Stimulated activated CD4-positive, alpha-beta T cell treated with anti-CD3 and anti-CD28 coated beads, Interleukin-1b, Interleukin-23, amount 100 ng/mL, for 4 hours (primary cell): ENCODE measurements around the gene ACOX1.

Source experiments
- DNase-seq, 2 donors: peaks; one replicate each; pipeline ENCODE4 v3.0.0-alpha.2; 2020; ENCODE audit warnings: low read depth in 2 of 2

ACOX1 gene

DNA sequence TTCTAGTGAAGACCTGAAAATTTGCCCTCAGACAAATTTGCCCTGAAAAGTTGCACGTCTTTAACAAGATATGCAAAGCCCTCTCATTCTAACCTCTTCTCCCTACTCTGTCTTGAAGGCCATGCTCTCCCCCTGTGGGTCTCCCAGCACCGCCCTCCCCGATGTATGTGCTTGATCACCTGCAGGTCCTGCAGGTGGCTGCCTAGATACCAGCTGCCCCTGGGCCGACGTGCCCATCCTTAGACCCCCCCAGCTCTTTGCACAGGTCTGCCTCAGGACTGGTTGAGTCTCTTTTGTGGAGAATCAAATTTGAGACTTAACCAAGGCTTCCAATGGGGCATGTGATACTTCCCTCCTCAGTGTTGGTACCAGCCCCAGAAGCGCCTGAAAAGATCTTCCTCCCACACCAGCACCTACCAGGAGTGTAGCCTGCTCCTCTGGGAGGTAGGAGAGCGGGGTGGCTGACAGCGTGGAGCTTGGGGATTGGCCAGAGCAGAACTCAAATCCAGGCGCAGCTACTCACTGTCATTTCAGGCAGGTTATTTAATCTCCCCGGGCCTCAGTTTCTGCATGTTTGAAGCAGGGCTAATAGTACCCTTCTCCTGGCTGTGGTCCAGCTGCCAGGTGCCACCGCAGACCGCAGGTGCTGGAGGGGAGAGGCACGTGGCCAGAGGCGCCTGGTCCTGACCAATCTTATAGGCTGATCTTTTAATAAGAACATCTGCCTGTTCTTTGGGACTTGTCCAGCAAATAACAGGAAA is 69.7 kb downstream of the ACOX1 start:
- DNase-seq, result no peak

DNA sequence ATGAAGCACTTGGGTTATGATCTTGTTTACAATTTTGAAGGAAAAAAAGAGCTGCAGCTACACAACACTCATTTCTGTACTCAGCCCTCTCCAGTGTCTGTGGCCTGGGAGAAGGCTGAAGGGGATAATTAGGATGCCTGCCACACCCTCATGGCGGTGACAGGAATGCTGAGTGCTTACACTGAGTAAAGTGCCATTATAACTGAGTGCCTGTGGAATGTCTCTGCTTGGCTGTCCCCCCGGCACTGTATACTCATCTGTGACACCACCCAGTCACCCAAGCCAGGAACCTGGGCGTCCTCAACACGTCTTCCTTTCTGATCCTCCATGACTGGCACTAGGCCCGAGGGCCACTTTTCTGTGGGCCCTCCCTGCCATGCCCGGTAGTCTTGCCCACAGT is 70.8 kb downstream of the ACOX1 start:
- no peak for DNase-seq

DNA sequence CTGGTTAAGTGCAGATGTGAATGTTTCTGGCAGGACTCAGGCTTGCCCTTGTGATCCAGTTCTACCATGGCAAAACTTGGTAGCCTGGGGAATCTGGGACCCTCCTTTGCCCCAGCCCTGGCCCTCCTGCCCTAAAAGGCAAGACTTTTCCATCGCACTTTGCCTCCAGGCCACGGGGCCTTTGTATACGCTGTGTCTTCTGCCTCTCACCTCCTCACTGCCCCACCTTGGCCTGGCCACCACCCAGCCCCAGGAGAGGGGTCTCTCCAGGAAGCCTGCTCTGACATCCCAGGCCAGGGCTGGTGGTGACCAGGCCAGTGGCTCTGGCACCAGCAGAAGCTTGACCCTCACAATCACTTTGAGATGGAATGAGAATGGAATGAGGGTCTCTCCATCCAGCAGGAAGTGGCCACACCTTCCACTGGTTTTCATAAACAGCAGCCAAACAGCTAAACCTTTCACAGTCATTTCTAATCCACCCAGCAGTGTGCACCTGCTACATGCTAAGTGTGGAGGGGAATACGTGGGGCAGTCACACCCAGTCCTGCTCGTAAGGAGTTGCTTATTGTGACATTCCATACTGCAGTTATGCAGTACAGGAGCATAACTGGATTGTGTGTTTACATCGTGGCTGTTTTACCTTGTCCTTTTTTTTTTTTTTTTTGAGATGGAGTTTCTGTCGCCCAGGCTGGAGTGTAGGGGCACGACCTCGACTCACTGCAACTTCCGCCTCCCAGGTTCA is 72.7 kb downstream of the ACOX1 start:
- DNase-seq, result no peak

DNA sequence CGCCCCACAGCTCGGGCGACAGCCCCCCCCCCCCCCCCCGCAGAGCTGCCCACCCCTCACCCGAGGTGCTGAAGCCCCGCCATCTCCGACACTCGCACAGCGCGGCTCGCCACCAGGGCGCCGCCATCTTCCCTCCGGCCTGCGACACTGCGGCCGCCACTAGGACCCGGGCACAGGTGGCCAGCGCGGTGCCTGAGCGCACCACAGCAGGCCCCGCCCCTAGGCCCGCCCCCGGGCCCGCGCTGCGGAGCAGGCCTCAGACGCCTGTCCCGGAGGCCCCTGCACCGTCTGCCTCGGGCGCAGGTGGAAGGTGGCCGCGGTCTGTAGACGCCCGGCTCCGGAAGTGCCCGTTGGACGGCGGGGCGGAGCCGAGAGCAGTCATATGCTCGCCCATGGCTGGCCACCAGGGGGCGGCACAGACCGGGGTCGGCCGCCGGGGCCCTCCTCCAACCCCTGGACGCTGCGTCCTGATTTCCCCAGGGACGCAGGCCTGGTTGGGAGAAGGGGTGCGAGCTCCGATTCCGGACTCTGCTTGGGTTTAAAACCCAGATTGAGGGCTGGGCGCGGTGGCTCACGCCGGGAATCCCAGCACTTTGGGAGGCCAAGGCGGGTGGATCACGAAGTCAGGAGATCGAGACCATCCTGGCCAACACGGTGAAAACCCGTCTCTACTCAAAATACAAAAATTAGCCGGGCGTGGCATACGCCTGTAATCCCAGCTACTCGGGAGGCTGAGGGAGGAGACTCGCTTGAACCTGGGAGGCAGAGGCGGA is 74.0 kb downstream of the ACOX1 start, which contains the start of gene MRPL38:
MRPL38 (minus strand) TSS at position 136 of the 773 bp plus-strand sequence; CDS start at position 127, 9 bp downstream.
- DNase-seq, result peak; percentile 87 to 92

DNA sequence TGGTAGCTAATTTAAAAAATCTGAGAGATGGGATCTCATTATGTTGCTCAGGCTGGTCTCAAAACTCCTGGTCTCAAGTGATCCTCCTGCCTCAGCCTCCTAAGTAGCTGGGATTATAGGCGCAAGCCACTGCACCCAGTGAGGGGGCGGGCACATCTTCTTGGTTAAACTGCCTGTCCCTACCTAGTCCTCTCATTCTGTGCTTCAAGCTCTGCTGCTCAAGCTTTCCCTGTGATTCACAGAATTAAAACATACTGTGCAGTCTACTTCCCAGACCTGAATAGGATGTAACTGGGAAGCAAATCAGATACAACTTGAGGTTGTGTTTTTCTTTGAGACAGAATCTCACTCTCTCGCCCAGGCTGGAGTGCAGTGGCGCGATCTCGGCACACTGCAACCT is 76.6 kb downstream of the ACOX1 start:
- no peak for DNase-seq

DNA sequence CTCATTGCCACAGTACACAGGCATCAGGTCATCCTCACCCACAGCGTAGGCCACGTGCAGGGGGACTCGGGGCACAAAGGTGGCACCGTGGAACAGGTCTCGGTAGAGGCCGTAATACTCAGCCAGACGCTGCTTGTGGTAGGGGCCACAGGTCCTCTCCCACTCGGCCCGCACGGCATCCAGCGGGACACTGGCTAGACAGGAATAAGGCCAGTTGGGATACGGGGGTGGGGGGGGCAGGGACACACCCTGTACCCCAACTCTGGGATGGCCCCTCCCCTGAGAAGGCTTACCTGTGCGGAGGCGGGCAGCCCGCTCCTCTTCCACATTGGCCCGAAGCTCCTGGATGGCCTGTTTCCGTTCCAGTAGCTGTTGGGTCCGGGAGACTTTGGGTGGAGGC is 77.2 kb downstream of the ACOX1 start:
- DNase-seq, result no peak

DNA sequence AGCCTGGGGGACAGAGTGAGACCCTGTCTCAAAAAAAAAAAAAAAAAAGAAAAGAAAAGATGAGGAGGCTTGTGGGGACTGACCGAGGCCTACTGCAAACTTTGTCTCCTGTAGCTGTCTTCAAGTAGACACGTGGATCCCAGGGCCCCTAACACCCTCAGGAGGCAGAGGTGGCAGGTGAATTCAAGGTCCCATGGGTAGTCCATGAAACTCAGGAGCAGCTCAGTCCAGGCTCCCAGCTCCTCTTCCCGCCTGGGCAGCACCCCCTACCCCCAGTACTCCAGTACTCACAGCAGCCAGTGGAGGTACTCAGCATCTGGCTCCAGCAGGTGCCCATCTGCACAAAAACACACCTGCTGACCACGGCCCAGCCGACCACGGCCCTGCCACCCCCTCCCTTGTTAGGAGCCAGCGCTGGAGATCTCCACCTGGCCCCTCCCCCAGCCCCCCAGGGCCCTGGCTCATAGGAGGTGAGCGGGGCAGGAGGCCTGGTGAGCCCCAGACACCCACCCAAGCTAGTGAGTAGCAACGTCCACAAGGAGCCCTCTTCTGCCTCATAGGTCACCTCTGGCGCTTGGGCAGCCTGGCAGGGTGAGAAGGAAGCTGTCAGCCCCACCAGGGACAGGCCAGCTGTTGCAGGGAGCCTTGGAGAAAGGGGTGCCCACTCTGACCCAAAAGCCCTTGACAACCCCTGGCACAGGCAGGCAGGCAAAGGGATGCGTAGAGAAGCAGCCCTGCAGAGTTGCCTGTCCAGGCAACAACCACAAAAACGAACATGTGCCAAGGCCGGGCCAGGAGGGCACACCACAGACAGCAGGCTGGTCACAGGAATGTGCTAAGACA is 78.1 kb downstream of the ACOX1 start:
- no peak for DNase-seq

DNA sequence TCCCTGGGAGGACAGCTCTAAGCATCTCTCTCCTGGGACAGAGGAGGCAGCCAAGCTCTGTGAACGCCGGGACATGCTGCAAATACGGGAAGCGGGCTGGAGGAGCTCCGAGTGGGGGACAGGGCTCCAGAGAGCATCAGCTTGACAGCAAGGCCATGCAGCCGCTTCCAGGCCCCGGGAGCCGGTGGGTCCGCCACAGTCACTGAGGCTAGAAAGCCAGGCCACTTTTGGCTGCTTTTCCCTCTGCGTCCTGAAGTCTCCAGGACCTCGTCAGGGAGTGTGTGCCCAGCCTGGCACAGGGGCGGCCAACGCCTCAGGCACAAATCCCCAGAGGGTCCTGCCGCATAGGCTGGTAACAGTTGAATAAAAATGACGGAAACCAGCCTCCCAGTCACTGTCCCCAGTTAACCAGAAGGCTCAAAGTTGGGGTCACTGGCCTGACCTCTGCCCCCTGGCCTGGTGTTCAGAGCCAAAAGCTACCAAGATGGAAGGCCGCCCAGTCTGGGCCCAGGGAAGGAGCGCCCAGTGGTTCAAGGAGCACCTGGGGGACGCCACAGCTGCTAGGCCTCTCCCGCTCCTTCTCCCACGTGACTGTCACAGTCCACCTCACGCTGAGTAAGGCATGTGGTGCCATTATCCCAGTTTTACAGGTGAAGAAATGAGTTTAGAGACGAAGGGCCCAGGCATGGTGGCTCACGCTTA is 79.0 kb downstream of the ACOX1 start:
- DNase-seq, result no peak

DNA sequence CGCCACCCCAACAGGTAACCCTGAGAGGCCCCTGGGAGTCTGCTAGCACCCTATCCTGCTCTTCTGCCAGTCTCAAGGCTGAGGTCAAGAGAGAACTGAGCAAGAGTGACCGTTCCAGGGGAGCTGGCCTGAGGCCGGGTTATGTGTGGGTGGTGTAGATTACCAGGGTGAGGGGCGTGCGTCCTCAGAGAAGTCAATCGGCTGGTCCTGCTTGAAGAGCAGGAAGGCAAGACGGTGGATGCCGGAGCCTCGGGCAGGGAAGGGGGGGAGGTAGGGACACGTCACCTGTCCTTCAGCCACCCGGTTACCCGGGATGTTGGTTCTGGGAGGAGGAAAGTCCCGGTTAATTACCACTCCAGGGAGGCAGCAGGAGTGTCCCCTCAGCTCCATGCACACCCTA is 79.6 kb downstream of the ACOX1 start:
- no peak for DNase-seq

DNA sequence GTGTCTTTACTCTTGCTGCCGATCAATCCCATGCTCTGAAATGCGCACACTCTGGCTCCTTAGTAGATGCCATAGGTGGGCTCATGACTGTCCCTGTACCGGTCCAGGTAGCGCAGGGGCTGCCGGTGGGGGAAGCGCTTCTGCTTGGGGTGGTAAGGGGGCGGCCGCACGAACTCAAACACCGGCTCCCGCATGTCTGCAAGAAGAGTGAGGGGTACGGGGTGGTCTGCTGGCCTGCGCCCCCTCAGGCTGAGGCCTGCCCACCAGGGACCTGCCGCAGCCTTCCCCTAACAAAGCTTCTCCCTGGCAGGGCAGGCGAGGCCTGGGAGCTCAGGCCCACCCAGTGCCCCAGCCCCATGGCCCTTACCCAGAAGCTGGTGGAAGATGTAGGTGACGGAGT is 80.2 kb downstream of the ACOX1 start:
- DNase-seq, result no peak

DNA sequence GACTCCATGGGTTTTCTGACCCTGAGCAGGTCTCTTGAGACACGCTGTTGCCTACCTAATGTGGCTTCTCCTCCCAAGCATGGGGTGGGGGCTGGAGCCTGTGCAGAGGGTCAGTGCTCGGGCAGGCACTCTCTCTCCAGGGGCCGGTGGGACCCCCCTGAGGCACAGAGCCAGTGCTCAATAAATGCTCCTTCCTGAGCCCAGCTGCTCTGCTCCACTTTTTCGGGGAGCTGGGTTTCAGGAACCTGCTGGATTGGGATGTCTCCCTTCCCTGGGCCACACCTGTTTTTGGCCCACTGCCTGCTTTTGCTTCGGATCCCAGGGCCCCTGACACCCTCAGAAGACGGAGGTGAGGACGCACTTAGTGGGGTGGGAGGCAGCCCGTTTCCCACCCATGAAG is 80.9 kb downstream of the ACOX1 start:
- DNase-seq, result no peak

DNA sequence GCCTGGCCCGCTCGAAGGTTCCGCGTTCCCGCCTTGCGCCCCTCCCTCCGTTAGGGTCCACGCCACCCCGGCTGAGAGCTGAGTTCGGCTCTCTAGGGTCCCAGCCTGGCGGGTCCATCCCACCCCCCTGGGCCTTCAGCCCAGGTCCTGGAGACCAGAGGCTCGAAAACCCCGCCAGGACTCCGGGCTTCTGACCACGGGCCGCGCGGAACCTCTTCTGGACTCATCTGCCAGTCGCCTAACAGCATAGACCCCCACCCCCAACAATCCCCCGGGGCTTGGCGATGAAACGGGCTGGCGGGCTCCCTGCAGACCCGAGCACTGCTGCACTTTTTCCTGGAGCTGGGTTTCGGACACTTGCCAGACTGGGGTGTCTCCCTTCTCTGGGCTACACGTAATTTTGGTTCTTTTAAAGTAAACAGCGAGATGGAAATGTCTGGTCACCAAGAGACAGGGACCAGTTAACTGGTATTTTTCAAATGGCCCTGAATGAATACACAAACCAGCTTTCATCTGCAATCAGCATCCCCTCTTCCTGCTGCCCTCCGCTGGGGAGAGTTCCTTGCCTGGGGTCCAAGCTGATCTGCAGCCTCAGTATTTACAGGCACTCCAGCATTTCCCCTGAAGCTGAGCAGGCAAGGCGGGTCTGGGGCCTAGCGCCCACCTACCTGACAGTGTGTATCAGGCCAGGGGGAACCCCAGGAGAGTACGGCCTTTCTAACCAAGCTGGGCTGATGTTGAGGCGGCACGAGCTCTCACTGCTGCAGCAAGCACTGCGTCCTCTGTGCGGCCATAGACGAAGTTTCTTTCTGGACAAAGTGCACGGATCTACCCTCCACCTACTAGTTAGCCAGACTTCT is 81.6 kb downstream of the ACOX1 start:
- no peak for DNase-seq

DNA sequence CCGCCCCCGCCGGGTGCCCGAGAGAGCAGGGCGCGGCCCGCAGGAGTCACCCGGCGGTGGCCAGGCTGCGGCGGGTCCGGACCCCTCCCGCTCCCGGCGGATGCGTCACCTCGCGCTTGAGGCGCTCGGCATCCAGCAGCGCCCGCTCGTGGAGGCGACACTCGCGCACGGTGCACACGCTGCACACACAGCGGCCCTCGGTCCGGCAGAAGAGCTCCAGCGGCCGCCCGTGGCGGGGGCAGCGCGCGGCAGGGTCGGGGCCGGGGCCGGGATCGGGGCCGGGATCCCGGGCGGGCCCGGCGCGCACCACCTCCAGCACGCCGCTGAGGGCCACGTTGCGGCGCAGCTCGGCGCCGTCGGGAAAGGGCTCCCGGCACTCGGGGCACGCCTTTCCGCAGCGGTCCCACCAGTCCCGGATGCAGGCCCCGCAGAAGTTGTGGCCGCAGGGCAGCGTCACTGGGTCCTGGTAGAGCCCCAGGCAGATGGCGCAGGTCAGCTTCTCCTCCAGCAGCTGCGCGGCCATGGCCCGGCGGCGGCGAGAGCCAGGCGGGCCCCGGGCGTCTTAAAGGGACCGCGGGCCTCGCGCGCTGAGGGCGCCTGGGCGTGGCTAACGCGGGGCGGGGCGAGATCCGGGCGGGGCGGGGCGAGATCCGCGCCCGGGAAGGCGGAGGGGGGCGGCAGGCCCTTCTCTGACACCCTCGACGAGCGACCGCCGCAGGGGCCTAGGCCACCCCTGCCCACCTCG is 82.4 kb downstream of the ACOX1 start, which contains the start of gene TRIM65:
TRIM65 (minus strand) TSS at position 537 of the 745 bp plus-strand sequence; CDS start at position 523, 14 bp downstream.
- peak; percentile 69 to 80 for DNase-seq

DNA sequence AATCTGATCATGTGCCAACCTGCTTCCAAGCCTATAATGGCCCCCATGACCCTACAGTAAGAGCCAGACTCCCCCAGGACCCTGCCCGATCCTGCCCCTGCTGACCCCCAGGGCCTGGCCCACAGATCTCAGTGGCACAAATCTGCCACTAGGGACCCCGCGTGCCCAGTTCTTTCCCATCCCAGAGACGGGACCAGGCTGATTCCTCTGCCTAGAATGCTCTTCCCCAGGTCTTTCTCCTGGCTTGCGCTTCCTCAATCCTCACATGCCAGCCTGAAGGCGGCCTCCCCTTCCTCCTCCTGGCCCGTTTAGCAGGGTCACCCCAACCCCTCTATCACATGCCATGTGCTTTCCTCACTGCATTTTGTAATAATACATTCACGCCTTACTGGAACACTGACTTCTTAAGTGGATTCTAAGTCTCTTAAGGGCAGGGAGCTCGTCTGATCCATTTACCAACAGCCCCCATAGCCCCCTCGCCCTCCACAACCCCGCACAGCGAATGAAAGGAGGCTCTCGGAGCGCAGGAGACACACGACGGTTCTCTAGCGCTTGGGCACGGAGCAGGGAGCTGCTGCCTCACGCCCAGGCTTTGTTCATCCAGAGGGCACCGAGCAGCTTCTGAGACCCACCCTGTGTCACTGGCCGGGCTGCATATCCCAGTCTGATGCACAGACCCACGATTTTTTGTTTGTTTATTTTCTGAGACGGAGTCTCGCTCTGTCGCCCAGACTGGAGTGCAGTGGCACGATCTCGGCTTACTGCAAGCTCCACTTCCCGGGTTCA is 83.4 kb downstream of the ACOX1 start:
- no peak for DNase-seq

DNA sequence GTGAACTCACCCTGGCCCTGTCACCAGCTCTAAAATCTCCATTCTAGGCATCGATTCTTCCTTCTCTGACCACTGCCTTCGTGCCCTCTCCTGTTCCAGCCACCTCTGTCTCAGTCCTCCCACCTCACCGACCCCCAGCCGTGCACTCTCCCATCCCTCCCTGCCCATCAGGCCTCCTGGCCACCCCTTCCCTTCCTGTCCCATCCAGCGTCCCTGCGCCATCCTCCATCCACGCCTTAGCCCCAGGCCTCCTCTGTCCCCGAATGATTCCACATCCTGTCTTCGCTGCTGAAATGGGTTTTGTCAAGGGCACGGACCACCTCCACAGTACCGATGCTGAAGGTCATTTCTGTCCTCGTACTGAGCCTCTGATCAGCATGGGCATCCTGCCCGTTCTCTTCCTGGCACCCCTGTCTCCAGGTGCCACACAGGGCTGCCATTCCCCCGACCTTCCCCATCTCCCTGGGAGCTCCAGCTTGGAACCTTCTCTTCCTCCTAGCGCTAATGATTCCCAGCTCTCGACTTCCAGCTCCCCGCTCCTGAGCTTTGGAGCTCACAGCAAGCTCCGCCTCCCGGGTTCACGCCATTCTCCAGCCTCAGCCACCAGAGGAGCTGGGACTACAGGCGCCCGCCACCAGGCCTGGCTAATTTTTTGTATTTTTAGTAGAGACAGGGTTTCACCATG is 84.8 kb downstream of the ACOX1 start:
- no peak for DNase-seq

DNA sequence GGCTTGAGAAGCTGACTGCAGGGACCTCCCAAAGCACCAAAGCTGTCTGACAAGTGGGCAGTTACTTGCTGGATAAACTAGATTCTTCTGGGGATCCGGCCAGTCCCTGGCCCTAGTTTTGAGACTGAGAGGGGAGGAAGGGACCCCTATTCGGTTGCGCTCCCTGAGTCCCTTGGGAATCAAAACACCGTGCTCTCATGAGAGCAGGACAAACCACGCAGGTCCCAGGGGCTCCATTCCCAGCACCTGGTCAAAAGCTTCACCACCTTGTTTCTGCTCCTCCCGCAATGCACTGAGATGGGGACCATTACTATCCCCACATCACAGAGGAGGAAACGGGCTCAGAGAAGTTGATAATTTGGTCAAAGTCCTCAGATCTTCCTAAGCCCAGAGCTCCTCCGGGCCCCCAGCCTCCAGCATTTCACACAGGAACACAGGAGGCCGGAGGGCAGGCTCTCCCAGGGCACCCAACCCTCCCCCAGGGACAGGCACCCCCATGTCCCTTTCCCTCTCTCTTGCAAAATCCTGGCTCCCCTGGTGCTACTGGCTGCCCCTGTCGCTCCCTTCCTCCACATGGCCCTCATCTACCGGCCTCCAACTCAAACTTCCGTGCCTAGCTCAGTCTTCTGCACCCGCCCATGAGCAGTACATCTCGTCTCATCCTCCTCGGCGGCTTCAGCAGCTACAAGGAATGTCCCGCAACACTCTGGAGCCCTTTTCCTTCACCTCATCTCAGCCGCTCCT is 85.5 kb downstream of the ACOX1 start:
- no peak for DNase-seq
